Measurements from ENCODE around the gene ATP5F1D. TPM values are rescaled to one million over a fixed set of nuclear protein-coding genes. Genes with fewer than 3 reads are reported as not detected.
"Not testable (repeated sequence)": the region's sequence is repeated elsewhere in the genome, so short reads cannot be mapped to it uniquely, and the experiment has no call there.

ATP5F1D gene
- total and polyA plus RNA-seq, 7 experiments from 2014 or later, result 90.6 to 302 (median 114) TPM

DNA sequence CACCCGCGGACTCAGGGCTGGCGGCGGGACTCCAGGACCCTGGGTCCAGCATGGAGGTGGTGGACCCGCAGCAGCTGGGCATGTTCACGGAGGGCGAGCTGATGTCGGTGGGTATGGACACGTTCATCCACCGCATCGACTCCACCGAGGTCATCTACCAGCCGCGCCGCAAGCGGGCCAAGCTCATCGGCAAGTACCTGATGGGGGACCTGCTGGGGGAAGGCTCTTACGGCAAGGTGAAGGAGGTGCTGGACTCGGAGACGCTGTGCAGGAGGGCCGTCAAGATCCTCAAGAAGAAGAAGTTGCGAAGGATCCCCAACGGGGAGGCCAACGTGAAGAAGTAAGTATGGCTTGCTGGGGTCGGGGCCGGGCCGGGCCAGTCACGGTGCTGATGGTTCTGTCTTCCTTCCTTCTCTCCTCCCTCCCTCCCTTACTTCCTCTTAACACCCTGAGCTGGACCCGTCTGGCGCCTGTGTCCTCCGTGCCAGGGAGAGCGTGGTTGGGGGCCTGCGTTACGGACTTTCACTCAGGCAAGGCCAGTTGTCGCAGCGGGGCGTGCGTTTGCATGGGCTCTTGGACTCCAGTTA is 34.6 kb upstream of the ATP5F1D start:
- Mint-ChIP-seq H3K27me3 (no peaks in the 10 kb centered on the region), H3K27ac (peak overlapping the region; percentile 85 to 94 (median 88)), H3K36me3 (peaks cover 0 to 13% (median 0%) of the 10 kb centered on the region in 5 donors), H3K4me1 (peaks cover 21 to 51% (median 34%) of the 10 kb centered on the region in 7 donors), H3K4me3 (peak overlapping the region; percentile 92 to 98 (median 94)), H3K9me3 (peaks cover 0 to 3% (median 0%) of the 10 kb centered on the region in 11 donors)
- ChIA-PET CTCF (interaction anchor here (0.8 to 0.9 kb wide), 2 partner anchors 93 to 343 kb away, joined by 3 read pairs; no protein-coding TSS in a partner anchor), POLR2A (interaction anchor here (0.8 to 1.2 kb wide), 5 partner anchors 14 to 94 kb away, joined by 3 to 4 read pairs (median 3); partner anchors contain the start of gene FAM174C)
- Histone ChIP-seq H3K9me3 (ENCODE audit: control insufficient read depth in 2 of 3, low read length in 3 of 3) (no peaks in the 10 kb centered on the region), H3K27ac (ENCODE audit: low read depth, low read length) (peak overlapping the region; percentile 74), H3K27me3 (ENCODE audit: control insufficient read depth in 2 of 2, insufficient read depth in 2 of 2, low read length in 2 of 2) (no peaks in the 10 kb centered on the region), H3K36me3 (ENCODE audit: control insufficient read depth in 2 of 3, insufficient read depth in 3 of 3, low read length in 3 of 3) (peaks cover 0 to 8% (median 0%) of the 10 kb centered on the region in 3 experiments), H3K4me1 (ENCODE audit: control insufficient read depth in 2 of 2, insufficient read depth in 2 of 2, low read length in 2 of 2) (peaks cover 27 to 35% of the 10 kb centered on the region in 2 donors), H3K4me3 (ENCODE audit: low read length) (peak overlapping the region; percentile 81)
- DNase-seq, result peak in 7 of 9 donors; percentile 19 to 41 (median 29)
- intact Hi-C loops (cut with micrococcal nuclease), result no loop called here
- ATAC-seq, result no peak

GRCh38 chr19:1208830-1209229 is 32.7 kb upstream of the ATP5F1D start:
- H3K27me3 Mint-ChIP-seq; H3K4me3 ChIP-seq (ENCODE audit: low read length); POLR2A ChIA-PET; H3K36me3 ChIP-seq (ENCODE audit: control insufficient read depth in 2 of 3, insufficient read depth in 3 of 3, low read length in 3 of 3); intact Hi-C loops (cut with micrococcal nuclease); DNase-seq; CTCF ChIA-PET; H3K9me3 Mint-ChIP-seq; ATAC-seq; H3K27me3 ChIP-seq (ENCODE audit: control insufficient read depth in 2 of 2, insufficient read depth in 2 of 2, low read length in 2 of 2); H3K9me3 ChIP-seq (ENCODE audit: control insufficient read depth in 2 of 3, low read length in 3 of 3): not testable (repeated sequence)
- H3K36me3 Mint-ChIP-seq, result peaks cover 0 to 17% (median 3%) of the 10 kb centered on the region in 5 donors
- peaks cover 28 to 33% of the 10 kb centered on the region in 2 donors for H3K4me1 ChIP-seq (ENCODE audit: control insufficient read depth in 2 of 2, insufficient read depth in 2 of 2, low read length in 2 of 2)
- H3K4me1 Mint-ChIP-seq, result peaks cover 17 to 48% (median 32%) of the 10 kb centered on the region in 7 donors
- H3K4me3 Mint-ChIP-seq, result peak overlapping the region in 7 of 10 donors; percentile 21 to 98 (median 38)
- H3K27ac ChIP-seq (ENCODE audit: low read depth, low read length), result peak overlapping the region; percentile 27
- peak overlapping the region in 1 of 9 donors; percentile 14 for H3K27ac Mint-ChIP-seq

DNA sequence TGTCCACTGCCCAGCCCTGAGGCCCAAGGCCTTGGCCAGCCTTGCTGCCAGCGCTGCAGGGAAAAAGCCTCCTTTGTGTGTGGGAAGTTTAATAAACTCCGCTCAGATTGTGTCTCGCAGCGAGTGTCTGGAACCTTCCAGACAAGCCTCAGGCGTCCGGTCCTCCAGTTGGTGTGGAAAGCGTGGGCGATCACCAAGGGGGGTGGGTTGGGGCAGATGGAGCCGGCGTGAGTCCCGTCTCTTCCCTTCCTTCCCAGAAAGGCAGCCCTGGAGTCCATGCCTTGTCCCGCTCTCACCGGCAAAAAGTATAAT is 31.4 kb upstream of the ATP5F1D start:
- H3K27ac ChIP-seq (ENCODE audit: low read depth, low read length), result no peak overlapping the region
- CTCF ChIA-PET, result no interaction called here
- no peaks in the 10 kb centered on the region for H3K27me3 ChIP-seq (ENCODE audit: control insufficient read depth in 2 of 2, insufficient read depth in 2 of 2, low read length in 2 of 2)
- peaks cover 0 to 10% (median 0%) of the 10 kb centered on the region in 3 experiments for H3K36me3 ChIP-seq (ENCODE audit: control insufficient read depth in 2 of 3, insufficient read depth in 3 of 3, low read length in 3 of 3)
- ATAC-seq, result no peak
- POLR2A ChIA-PET, result no interaction called here
- Mint-ChIP-seq H3K36me3 (peaks cover 0 to 18% (median 5%) of the 10 kb centered on the region in 5 donors), H3K4me3 (peak overlapping the region in 7 of 10 donors; percentile 8 to 70 (median 29)), H3K27me3 (no peaks in the 10 kb centered on the region), H3K9me3 (peaks cover 0 to 2% (median 0%) of the 10 kb centered on the region in 11 donors), H3K27ac (peak overlapping the region in 2 of 9 donors; percentile 56 to 67), H3K4me1 (peaks cover 23 to 49% (median 33%) of the 10 kb centered on the region in 7 donors)
- DNase-seq, result no peak
- peaks cover 28 to 30% of the 10 kb centered on the region in 2 donors for H3K4me1 ChIP-seq (ENCODE audit: control insufficient read depth in 2 of 2, insufficient read depth in 2 of 2, low read length in 2 of 2)
- H3K9me3 ChIP-seq (ENCODE audit: control insufficient read depth in 2 of 3, low read length in 3 of 3), result no peaks in the 10 kb centered on the region
- intact Hi-C loops (cut with micrococcal nuclease), result no loop called here
- no peak overlapping the region for H3K4me3 ChIP-seq (ENCODE audit: low read length)

DNA sequence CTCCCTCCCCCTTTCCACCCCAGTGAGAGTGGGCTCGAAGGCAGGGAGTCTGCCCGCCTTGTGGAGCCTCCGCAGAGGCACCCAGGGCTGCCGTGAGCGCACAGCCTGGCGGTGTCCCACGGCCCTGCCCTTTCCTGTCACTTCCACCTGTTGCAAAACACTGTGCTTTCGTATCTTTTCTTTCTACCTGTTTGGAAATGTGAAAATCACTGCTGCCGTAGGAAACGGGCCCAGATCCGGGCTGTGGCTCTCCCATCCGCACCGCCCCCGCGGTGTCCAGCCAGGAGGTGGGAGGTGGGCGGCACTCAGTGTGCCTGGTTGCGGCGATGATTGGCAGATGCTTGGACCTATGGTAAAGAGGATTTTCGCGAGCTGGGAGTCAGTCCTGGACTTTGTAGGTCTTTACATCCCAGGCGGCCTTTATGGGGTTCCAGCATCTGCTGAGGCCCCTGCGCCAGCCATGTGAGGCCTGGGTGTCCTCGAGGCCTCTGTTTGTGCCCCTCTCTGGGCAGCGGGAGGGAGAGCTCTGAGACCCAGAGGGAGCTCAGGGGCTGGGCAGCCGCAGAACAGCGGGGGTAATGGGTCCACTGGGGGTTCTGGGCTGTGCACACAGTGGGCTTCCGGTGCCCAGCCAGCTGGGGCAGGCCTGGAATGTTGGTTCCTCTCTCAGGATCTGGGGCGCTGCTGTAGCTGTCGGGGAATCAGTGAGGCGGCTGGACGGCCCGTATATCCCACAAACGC is 29.9 kb upstream of the ATP5F1D start:
- H3K27ac ChIP-seq (ENCODE audit: low read depth, low read length), result peak overlapping the region; percentile 4
- H3K27me3 ChIP-seq (ENCODE audit: control insufficient read depth in 2 of 2, insufficient read depth in 2 of 2, low read length in 2 of 2), result no peaks in the 10 kb centered on the region
- POLR2A ChIA-PET, result interaction anchor here (0.9 to 1.2 kb wide), 2 partner anchors 19 to 27 kb away, joined by 3 to 4 read pairs; no protein-coding TSS in a partner anchor
- Mint-ChIP-seq H3K4me3 (peak overlapping the region in 4 of 10 donors; percentile 17 to 47 (median 27)), H3K4me1 (peaks cover 22 to 48% (median 32%) of the 10 kb centered on the region in 7 donors), H3K27ac (peak overlapping the region in 2 of 9 donors; percentile 67 to 78), H3K27me3 (no peaks in the 10 kb centered on the region), H3K9me3 (peaks cover 0 to 2% (median 0%) of the 10 kb centered on the region in 11 donors), H3K36me3 (peaks cover 0 to 18% (median 5%) of the 10 kb centered on the region in 5 donors)
- DNase-seq (no peak), ATAC-seq (no peak)
- no peak overlapping the region for H3K4me3 ChIP-seq (ENCODE audit: low read length)
- intact Hi-C loops (cut with micrococcal nuclease), result no loop called here
- CTCF ChIA-PET, result no interaction called here
- no peaks in the 10 kb centered on the region for H3K9me3 ChIP-seq (ENCODE audit: control insufficient read depth in 2 of 3, low read length in 3 of 3)
- H3K4me1 ChIP-seq (ENCODE audit: control insufficient read depth in 2 of 2, insufficient read depth in 2 of 2, low read length in 2 of 2), result peaks cover 27 to 29% of the 10 kb centered on the region in 2 donors
- peaks cover 0 to 13% (median 0%) of the 10 kb centered on the region in 3 experiments for H3K36me3 ChIP-seq (ENCODE audit: control insufficient read depth in 2 of 3, insufficient read depth in 3 of 3, low read length in 3 of 3)

DNA sequence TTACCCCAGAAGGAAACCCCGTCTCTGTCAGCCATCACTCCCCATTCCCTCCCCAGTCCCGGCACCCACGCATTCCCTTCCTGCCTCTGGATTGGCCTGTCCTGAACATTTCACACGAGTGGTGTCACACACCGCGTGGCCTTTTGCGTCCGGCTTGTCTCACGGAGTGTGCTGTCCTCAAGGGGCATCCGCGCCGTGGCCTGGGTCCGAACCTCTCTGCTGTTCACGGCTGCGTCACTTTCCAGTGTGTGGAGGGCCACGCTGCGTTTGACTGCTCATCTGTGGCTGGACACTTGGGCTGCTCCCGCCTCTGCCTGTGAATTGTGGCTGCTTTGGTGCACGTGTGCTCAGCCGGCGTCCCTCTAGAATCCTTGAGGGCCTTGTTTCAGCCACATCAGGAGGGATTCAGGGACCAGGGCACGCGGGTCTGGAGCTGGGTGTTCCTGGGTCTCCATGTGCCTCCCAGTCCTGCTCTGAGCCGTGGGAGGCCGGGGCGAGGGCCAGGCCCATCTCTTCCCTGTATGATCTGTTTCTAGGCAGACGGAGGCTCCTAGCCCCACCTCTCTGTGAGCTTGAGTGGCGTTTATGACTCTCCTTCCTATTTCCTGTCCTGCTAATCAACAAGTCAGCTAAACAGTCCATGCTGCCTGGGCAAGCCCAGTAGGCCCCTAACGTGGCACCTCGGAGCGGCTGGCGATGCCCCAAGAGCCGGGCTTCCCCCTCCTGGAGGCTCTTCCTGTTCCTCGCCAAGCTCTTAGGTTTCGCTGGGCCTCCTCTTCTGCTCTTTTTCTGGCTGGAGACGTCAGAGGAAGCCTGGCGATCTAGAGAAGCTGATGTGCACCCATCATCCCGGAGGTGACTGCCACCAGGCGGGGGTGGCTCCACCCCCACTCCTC is 27.9 kb upstream of the ATP5F1D start:
- POLR2A ChIA-PET, result interaction anchor here (0.7 to 1.8 kb wide), 6 partner anchors 39 to 201 kb away, joined by 3 to 5 read pairs (median 3); partner anchors contain the start of genes ABCA7 and CIRBP
- Histone ChIP-seq H3K9me3 (ENCODE audit: control insufficient read depth in 2 of 3, low read length in 3 of 3) (no peaks in the 10 kb centered on the region), H3K4me3 (ENCODE audit: low read length) (peak overlapping the region; percentile 31), H3K27ac (ENCODE audit: low read depth, low read length) (peak overlapping the region; percentile 71), H3K4me1 (ENCODE audit: control insufficient read depth in 2 of 2, insufficient read depth in 2 of 2, low read length in 2 of 2) (peaks cover 16 to 29% of the 10 kb centered on the region in 2 donors), H3K36me3 (ENCODE audit: control insufficient read depth in 2 of 3, insufficient read depth in 3 of 3, low read length in 3 of 3) (peaks cover 0 to 18% (median 0%) of the 10 kb centered on the region in 3 experiments), H3K27me3 (ENCODE audit: control insufficient read depth in 2 of 2, insufficient read depth in 2 of 2, low read length in 2 of 2) (no peaks in the 10 kb centered on the region)
- H3K27me3 Mint-ChIP-seq, result no peaks in the 10 kb centered on the region
- ATAC-seq, result peak; percentile 90
- intact Hi-C loops (cut with micrococcal nuclease), result no loop called here
- peaks cover 0 to 2% (median 0%) of the 10 kb centered on the region in 11 donors for H3K9me3 Mint-ChIP-seq
- H3K4me1 Mint-ChIP-seq, result peaks cover 19 to 37% (median 27%) of the 10 kb centered on the region in 7 donors
- DNase-seq, result peak; percentile 37 to 71 (median 53)
- peak overlapping the region; percentile 75 to 88 (median 78) for H3K4me3 Mint-ChIP-seq
- H3K36me3 Mint-ChIP-seq, result peaks cover 0 to 12% (median 5%) of the 10 kb centered on the region in 5 donors
- CTCF ChIA-PET, result interaction anchor here (0.5 to 0.6 kb wide), 2 partner anchors 30 to 36 kb away, joined by 3 to 6 read pairs; no protein-coding TSS in a partner anchor
- peak overlapping the region; percentile 87 to 99 (median 93) for H3K27ac Mint-ChIP-seq
